GM12865 (cell line): ENCODE data around the gene KLLN.
A peak's percentile ranks its signal among the peaks of the same experiment; 100 is the strongest.
"Not testable (repeated sequence)": the region's sequence is repeated elsewhere in the genome, so short reads cannot be mapped to it uniquely, and the experiment has no call there.

Experiments used
- DNase-seq: peaks from one replicate; pipeline ENCODE4 v3.0.0; 2010; ENCODE audit warnings: low read depth
- H3K4me3 ChIP-seq: 2 replicates; pipeline ENCODE4 v1.5.1; 2011; ENCODE audit warnings: mild to moderate bottlenecking, low read depth, low read length, control low read depth
- TF ChIP-seq, protein P1 (sequence below): IDR thresholded peaks from 2 replicates; pipeline ENCODE4 v1.5.1; 2011; ENCODE audit warnings: low read length, control low read depth, low read depth, inconsistent platforms; ENCODE audit not compliant: insufficient read depth; ENCODE audit errors: missing control alignments

Gene KLLN

DNA sequence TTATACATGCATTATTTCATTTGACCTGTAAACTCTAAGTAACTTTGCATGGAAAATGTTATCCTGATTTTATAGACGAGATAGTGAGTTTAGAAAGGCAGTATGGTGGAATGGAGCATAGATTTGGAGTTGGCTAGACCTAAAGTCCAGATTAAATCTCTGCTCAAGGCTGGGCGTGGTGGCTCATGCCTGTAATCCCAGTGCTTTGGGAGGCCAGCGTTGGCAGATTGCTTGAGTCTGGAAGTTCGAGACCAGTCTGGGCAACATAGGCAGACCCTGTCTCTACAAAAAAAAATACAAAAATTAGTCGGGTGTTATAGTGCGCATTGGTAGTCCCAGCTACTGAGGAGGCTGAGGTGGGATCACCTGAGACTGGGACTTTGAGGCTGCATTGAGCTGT is 9.5 kb upstream of the KLLN start:
- no peak for DNase-seq
- TF ChIP-seq, protein P1, sequence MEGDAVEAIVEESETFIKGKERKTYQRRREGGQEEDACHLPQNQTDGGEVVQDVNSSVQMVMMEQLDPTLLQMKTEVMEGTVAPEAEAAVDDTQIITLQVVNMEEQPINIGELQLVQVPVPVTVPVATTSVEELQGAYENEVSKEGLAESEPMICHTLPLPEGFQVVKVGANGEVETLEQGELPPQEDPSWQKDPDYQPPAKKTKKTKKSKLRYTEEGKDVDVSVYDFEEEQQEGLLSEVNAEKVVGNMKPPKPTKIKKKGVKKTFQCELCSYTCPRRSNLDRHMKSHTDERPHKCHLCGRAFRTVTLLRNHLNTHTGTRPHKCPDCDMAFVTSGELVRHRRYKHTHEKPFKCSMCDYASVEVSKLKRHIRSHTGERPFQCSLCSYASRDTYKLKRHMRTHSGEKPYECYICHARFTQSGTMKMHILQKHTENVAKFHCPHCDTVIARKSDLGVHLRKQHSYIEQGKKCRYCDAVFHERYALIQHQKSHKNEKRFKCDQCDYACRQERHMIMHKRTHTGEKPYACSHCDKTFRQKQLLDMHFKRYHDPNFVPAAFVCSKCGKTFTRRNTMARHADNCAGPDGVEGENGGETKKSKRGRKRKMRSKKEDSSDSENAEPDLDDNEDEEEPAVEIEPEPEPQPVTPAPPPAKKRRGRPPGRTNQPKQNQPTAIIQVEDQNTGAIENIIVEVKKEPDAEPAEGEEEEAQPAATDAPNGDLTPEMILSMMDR: no peak
- H3K4me3 ChIP-seq: no peak overlapping the region

DNA sequence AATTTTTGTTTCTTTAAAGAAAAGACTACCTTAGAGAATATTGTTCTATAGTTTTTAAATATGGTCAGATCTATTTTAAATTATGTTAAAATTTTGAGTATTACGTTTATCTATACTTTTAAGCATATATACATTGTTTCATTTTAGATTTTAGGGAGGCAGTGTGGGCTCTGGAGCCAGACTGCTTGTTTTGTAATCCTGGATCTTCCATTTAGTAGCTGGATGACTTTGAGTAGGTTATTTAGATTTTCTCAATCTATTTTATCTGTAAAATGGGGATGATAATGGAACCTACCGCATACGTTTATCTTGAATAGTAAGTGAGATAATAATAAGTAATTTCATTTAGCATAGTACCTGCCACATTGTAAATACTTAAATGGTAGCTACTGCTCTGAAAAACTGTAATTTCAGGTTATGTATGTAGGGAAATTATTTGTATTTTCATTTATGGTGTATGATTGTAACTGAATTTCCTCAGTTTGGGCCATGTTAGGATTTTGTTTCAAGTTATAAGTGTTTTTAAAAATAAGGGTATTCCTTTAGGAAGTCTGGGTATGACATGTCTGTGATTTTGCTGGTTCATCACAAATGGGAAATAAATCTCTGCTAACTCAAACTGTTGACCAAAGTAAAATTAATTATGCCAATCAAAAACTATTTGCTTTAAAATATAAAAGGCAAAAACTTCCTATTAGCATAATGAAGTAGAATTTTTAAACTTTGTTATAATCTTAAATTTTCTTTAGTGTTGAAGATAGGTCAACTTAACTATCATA is 6.6 kb upstream of the KLLN start:
- DNase-seq: no peak
- H3K4me3 ChIP-seq: peak overlapping the region; percentile 79
- TF ChIP-seq, protein P1: no peak

DNA sequence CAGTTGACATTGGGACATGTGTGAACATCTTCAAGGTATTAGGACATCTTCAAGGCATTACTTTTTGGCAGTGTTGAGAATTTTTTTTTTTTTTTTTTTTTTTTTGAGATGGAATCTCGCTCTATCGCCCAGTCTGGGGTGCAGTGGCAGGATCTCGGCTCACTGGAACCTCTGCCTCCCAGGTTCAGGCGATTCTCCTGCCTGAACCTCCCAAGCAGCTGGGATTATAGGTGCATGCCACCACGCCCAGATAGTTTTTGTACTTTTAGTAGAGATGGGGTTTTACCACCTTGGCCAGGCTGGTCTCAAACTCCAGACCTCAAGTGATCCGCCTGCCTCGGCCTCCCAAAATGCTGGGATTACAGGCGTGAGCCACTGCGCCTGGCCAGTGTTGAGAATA is 5.8 kb upstream of the KLLN start:
- DNase-seq: not testable (repeated sequence)
- H3K4me3 ChIP-seq: peak overlapping the region; percentile 79

DNA sequence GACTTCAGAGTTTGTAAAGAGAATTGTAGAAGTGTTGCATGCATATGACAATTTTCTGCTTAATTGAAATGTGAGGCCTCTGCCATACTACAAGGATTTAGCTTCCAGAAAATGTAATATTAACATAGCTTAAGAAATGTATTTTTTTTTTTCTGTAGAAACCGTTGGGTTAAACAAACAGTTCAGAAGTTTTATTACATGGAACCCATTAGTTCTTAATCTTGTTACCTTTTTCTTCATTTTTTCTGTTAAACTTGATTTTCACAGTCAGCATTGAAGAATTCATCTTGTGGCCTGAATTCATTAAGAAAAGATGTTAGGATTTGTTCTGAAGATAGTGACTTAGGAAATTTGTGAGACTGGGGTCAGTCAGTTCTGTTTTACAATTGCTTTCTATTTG is 4.9 kb upstream of the KLLN start:
- DNase-seq: no peak
- peak overlapping the region; percentile 79 for H3K4me3 ChIP-seq

DNA sequence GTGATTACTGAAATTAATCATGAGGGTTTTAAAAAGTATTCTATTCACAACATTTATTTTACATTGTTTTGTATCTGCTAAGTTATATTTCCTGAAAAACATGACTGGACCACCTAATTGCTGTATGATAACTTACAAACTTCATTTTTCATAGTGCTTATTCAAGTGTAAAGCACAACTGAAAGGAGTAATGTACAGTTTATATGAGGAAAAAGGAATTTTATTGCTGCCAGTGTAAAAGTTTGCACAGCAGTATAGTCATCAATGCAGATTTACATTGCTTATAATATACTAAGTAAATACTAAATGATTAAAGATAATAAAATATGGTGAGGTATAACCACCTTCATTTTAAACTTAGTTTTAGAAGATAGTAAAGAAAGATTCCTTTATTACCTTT is 4.1 kb upstream of the KLLN start:
- TF ChIP-seq, protein P1: no peak
- H3K4me3 ChIP-seq: peak overlapping the region; percentile 79
- DNase-seq: no peak

More for the DNA sequence above, 4.9 kb upstream of the KLLN start:
- TF ChIP-seq, protein P1: no peak

DNA sequence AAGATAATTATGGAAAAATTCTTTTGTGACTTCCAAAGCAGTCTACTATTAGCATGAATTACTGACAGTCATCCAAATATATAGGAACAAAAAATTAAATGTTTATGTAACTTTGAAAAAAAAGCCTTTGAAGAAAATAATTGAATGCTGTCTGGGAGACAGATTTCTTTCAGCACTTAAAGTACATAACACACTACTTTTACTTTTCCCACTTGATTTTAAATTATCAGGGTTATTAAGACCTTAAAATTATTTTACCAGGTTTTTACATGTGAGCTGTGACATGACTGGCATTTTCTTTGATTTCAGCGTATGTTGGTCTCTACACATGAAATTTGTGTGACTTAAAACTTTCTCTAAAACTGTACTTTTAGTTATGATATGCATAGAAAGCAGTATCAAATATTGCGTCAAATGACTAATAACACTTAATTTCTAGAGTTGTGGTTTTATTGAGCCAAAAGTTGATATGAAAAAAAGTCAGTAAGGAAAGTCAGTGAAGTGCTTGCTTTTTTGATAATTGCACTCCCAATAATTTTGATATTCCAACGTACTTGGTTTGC is 3.2 kb upstream of the KLLN start:
- TF ChIP-seq, protein P1: no peak
- peak overlapping the region; percentile 79 for H3K4me3 ChIP-seq
- no peak for DNase-seq

DNA sequence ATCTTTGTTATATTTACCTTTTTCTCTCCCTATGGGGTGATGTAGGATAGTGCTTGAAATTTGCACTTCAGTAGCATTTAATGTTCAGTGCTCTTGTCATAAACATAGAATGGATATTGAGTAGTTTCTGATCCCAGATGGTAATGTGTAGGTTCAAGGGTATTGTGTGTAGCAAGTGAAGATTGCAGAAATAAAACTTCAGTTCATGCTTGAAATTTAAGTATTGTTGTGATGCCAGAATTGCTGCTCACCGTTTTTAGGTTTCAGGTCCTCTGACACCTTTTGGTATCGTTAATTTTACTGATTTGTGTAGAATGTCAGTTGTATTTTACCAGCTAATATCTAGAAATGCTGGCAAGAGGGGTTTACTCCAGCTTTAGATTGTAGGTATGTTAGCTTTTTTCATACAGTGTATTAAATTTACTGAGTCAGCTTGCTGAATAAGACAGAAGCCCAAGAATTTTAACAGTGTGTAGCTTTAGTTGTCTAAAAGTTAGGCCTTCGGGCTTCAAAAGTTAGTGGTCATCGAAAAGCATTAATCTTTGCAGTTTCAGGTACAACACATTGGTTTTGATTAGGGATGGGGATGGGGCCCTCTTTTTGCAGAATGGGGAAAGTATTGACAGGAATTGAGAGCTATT is 2.0 kb upstream of the KLLN start:
- TF ChIP-seq, protein P1: no peak
- peak; percentile 35 for DNase-seq
- H3K4me3 ChIP-seq: peak overlapping the region; percentile 79
